Choroid plexus epithelial cell (primary cell): ENCODE measurements around the gene MFSD6.

Experiments
- DNase-seq: peaks from one replicate; pipeline ENCODE4 v3.0.0-alpha.2; 2010; ENCODE audit warnings: low read depth
- H3K4me3 ChIP-seq: 2 replicates; pipeline ENCODE4 v1.5.1; 2011; ENCODE audit warnings: low read depth, mild to moderate bottlenecking, control low read depth, low read length, moderate library complexity
- CTCF ChIP-seq: conservative IDR thresholded peaks from 2 replicates; pipeline ENCODE4 v1.5.1; 2011; ENCODE audit warnings: low read depth, mild to moderate bottlenecking, control low read depth, inconsistent platforms, low read length, moderate library complexity

The MFSD6 gene

DNA sequence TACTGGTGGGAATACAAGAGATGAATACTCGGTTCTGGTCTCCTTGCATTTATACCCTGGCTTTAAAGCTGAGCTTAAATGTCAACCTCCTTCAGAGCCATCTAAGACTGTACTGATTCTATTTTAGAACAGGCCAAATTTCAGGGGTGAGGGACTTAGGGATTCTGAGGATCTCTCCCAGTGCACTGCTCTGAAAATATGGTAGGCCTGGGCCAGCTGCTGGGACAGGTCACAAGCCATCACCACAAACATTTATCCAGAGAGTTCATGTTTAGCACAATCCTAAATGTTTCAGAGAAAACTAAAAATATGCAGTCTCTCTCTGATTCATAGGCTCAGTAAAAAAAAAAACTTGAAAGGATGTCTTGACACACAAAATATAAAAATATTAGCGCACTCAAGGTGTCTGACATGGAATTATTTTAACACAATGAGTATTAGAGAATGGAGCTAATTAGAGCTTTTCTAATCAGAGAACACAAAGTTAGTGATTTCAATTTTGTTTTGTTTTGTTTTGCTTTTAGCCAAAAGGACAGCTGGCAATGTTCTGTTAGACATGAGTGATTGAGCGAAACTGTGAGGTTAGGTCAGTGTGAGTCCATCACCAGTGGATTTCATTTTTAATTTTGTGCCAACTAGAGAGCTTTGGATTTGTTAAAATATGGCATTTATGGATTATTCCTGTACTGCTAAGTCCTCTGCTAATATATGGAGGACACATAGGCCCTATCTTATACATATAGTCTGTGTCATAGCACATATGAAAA, 38.8 kb downstream of the MFSD6 start:
- no peak overlapping the region for H3K4me3 ChIP-seq
- no peak for TF ChIP-seq CTCF
- DNase-seq: peak; percentile 22

DNA sequence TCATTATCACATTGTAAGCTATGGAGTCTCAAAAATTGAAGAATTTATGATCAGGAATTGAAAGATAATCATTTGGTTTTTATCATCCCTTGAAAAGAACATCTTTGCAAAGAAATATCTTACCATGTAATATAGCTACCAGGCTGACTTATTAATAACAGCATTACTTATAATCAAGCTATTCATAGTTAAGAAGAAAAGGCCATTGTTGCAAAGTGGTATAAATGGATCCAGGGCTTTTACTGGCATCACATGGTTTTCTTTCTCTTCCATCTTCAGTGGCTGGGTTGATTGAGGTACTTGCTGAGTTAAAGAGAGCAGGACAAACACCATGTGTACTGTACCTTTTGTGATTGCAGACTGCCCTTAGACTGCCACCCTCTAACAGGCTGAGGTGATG, 39.6 kb downstream of the MFSD6 start:
- no peak for TF ChIP-seq CTCF
- no peak for DNase-seq
- no peak overlapping the region for H3K4me3 ChIP-seq

GRCh38 chr2:190449925-190450324, 41.8 kb downstream of the MFSD6 start:
- no peak for DNase-seq
- TF ChIP-seq CTCF: no peak
- no peak overlapping the region for H3K4me3 ChIP-seq

GRCh38 chr2:190450363-190450762, 42.2 kb downstream of the MFSD6 start:
- H3K4me3 ChIP-seq: no peak overlapping the region
- no peak for DNase-seq
- TF ChIP-seq CTCF: no peak

DNA sequence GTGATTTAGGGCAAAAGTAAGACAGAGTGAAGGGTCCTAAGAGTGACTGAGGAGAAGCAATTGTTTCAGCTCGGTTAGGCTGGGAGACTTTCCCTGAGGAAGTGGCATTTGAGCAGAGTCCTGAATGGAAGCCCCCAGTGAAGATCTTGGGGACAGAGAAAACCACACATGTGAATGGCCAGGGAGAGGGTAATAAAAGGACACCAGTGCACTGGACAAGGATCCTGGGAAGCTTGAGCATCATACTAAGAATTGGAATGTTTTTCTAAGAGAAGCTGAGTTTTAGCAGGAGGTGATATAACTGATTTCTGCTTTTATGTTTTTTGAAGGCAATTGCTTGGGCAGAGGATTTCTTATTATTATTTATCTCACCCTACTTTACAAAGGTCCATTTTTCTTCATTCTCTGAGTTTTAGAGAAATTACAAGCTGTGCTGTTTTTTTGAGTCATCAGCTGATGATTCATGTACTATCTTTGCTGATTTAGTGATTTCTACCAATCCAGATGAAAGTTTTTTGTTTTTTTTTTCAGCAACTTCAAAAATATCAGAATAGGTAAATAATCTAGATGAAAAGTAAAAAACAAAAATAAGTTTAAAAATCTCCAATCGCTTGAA, 43.5 kb downstream of the MFSD6 start:
- no peak for TF ChIP-seq CTCF
- no peak overlapping the region for H3K4me3 ChIP-seq
- peak; percentile 58 for DNase-seq

DNA sequence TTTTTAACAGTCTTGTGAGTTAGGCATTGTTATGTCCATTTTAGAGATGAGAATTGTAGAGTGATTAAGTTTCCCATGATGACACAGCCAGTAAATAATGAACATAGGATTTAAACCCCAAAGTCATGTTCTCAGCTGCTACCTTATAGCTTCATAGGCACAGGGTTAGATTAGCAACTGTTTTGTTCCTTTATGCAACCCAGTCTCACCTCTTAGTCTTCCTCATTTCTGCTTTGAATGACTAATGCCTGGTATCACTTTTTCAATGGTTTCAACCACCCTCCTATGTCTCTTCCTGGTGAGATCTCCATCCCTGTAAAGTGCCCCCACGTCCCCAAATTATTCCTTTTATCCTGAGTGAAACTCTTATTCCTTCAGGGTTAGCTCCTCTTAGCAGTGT, 44.3 kb downstream of the MFSD6 start:
- DNase-seq: no peak
- no peak for TF ChIP-seq CTCF
- H3K4me3 ChIP-seq: no peak overlapping the region

- no peak overlapping the region for H3K4me3 ChIP-seq
- no peak for DNase-seq
- no peak for TF ChIP-seq CTCF
Measured at GRCh38 chr2:190454795-190455194, 46.6 kb downstream of the MFSD6 start.
